Stomach (tissue), 4 donors: ENCODE data around the gene DCC.

Experiments used
- EP300 ChIP-seq: sonication (generic); formaldehyde crosslinking; IDR thresholded peaks from one replicate; pipeline ENCODE4 v1.6.1; 2017; ENCODE audit warnings: antibody characterized with exemption
- POLR2A ChIP-seq, 4 donors: fragments of 450-650 bp; IDR thresholded peaks; one replicate each; pipeline ENCODE4 v1.6.1; 2016; ENCODE audit warnings: antibody characterized with exemption in 4 of 4, control low read depth in 2 of 4, mild to moderate bottlenecking in 1 of 4, moderate library complexity in 1 of 4
- POLR2AphosphoS5 ChIP-seq, 3 donors: sonication (generic); formaldehyde crosslinking; IDR thresholded peaks; one replicate each; pipeline ENCODE4 v1.6.1; 2016; ENCODE audit warnings: antibody characterized with exemption in 3 of 3
- TF ChIP-seq, protein P1 (sequence below), 7 experiments: fragments of 450-650 bp in 4 of 7; fragments of 200-600 bp in 3 of 7; sonication (generic) in 3 of 7; IDR thresholded peaks; one replicate each; pipeline ENCODE4 v1.5.1; 2016 to 2019; ENCODE audit warnings: antibody characterized with exemption in 7 of 7, control low read depth in 2 of 7, mild to moderate bottlenecking in 1 of 7

DNA sequence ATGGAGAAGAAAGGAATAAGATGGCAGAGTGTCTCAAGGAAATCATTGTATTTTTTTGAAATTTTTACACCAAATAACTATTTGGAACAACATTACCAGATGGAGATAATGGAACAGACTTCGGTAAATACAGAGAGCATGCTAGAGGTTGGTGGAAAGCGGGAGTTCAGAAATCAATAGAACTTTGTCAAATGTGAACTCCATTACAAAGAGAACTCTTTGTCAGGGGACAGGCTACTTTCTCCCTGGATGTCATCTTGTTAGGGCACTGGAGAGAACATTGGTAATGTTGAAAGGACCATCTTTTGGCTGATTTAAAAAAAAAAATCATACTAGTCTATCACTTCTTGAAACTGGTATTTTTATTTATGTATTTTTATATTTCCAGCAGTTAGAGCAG is 30.8 kb downstream of the DCC start:
- TF ChIP-seq, protein P1, sequence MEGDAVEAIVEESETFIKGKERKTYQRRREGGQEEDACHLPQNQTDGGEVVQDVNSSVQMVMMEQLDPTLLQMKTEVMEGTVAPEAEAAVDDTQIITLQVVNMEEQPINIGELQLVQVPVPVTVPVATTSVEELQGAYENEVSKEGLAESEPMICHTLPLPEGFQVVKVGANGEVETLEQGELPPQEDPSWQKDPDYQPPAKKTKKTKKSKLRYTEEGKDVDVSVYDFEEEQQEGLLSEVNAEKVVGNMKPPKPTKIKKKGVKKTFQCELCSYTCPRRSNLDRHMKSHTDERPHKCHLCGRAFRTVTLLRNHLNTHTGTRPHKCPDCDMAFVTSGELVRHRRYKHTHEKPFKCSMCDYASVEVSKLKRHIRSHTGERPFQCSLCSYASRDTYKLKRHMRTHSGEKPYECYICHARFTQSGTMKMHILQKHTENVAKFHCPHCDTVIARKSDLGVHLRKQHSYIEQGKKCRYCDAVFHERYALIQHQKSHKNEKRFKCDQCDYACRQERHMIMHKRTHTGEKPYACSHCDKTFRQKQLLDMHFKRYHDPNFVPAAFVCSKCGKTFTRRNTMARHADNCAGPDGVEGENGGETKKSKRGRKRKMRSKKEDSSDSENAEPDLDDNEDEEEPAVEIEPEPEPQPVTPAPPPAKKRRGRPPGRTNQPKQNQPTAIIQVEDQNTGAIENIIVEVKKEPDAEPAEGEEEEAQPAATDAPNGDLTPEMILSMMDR (IDR thresholded peaks at IDR 0.05), result no peak
- TF ChIP-seq POLR2A (IDR thresholded peaks at IDR 0.05) (no peak), POLR2AphosphoS5 (IDR thresholded peaks at IDR 0.05) (no peak), EP300 (no peak)
